ENCODE measurements around the gene LAMB2.

The LAMB2 gene

GRCh38 chr3:49161808-49162530 lies 29.1 kb upstream of the LAMB2 start:
- no peak for DNase-seq (ENCODE audit: low spot score)

GRCh38 chr3:49161197-49161596 lies 28.3 kb upstream of the LAMB2 start:
- no peak for DNase-seq (ENCODE audit: low spot score)

GRCh38 chr3:49158792-49159191 lies 25.9 kb upstream of the LAMB2 start:
- no peak for DNase-seq (ENCODE audit: low spot score)

GRCh38 chr3:49158103-49158709 lies 25.4 kb upstream of the LAMB2 start:
- peak; percentile 74 for DNase-seq (ENCODE audit: low spot score)

- no peak for DNase-seq (ENCODE audit: low spot score)
Measured at GRCh38 chr3:49157289-49157688, 24.4 kb upstream of the LAMB2 start.

GRCh38 chr3:49153349-49153912 lies 20.6 kb upstream of the LAMB2 start:
- DNase-seq (ENCODE audit: low spot score): no peak

GRCh38 chr3:49151610-49152009 lies 18.8 kb upstream of the LAMB2 start:
- DNase-seq (ENCODE audit: low spot score): no peak

- no peak for DNase-seq (ENCODE audit: low spot score)
Measured at GRCh38 chr3:49148159-49148558, 15.3 kb upstream of the LAMB2 start.

- no peak for DNase-seq (ENCODE audit: low spot score)
Measured at GRCh38 chr3:49140080-49140479, 7.2 kb upstream of the LAMB2 start.

- DNase-seq (ENCODE audit: low spot score): no peak
Measured at GRCh38 chr3:49135499-49135898, 2.6 kb upstream of the LAMB2 start.

GRCh38 chr3:49134471-49135265 lies 1.8 kb upstream of the LAMB2 start:
- no peak for DNase-seq (ENCODE audit: low spot score)

GRCh38 chr3:49133226-49133951 lies 539 bp upstream of the LAMB2 start:
- DNase-seq (ENCODE audit: low spot score): peak; percentile 96

- no peak for DNase-seq (ENCODE audit: low spot score)
Measured at GRCh38 chr3:49132073-49132436, 795 bp downstream of the LAMB2 start.

GRCh38 chr3:49131576-49131975 lies 1.3 kb downstream of the LAMB2 start:
- no peak for DNase-seq (ENCODE audit: low spot score)

GRCh38 chr3:49131040-49131439 lies 1.8 kb downstream of the LAMB2 start:
- DNase-seq (ENCODE audit: low spot score): no peak

- no peak for DNase-seq (ENCODE audit: low spot score)
Measured at GRCh38 chr3:49124991-49125670, 7.7 kb downstream of the LAMB2 start.

GRCh38 chr3:49124203-49124602 lies 8.6 kb downstream of the LAMB2 start:
- DNase-seq (ENCODE audit: low spot score): no peak

GRCh38 chr3:49123687-49124086 lies 9.2 kb downstream of the LAMB2 start:
- DNase-seq (ENCODE audit: low spot score): no peak

GRCh38 chr3:49122886-49123545 lies 9.8 kb downstream of the LAMB2 start:
- no peak for DNase-seq (ENCODE audit: low spot score)

GRCh38 chr3:49122451-49122850 lies 10.4 kb downstream of the LAMB2 start:
- DNase-seq (ENCODE audit: low spot score): no peak

- DNase-seq (ENCODE audit: low spot score): no peak
Measured at GRCh38 chr3:49122022-49122421, 10.8 kb downstream of the LAMB2 start.
